Inflammatory macrophage treated with lipopolysaccharide for 4 hours (primary cell): ENCODE results near the gene MRFAP1L1.
A peak's percentile ranks its signal among the peaks of the same experiment; 100 is the strongest.
"Not testable (repeated sequence)": the region's sequence is repeated elsewhere in the genome, so short reads cannot be mapped to it uniquely, and the experiment has no call there.

Experiments used
- DNase-seq: peaks from one replicate; pipeline ENCODE4 v3.0.0-alpha.2; 2020

The MRFAP1L1 gene

GRCh38 chr4:6686104-6686787, 23.4 kb downstream of the MRFAP1L1 start:
- no peak for DNase-seq

GRCh38 chr4:6684656-6685055, 25.0 kb downstream of the MRFAP1L1 start:
- no peak for DNase-seq

- DNase-seq: no peak
Observed at GRCh38 chr4:6682862-6683590, 26.6 kb downstream of the MRFAP1L1 start.

GRCh38 chr4:6681191-6681590, 28.5 kb downstream of the MRFAP1L1 start:
- no peak for DNase-seq

GRCh38 chr4:6680372-6681034, 29.2 kb downstream of the MRFAP1L1 start:
- no peak for DNase-seq

- no peak for DNase-seq
Observed at GRCh38 chr4:6676722-6677558, 32.7 kb downstream of the MRFAP1L1 start.

GRCh38 chr4:6674500-6675149, 35.0 kb downstream of the MRFAP1L1 start:
- DNase-seq: no peak

- DNase-seq: peak; percentile 90
Observed at GRCh38 chr4:6673660-6674499, 35.8 kb downstream of the MRFAP1L1 start.

GRCh38 chr4:6673191-6673659, 36.4 kb downstream of the MRFAP1L1 start:
- DNase-seq: not testable (repeated sequence)

- DNase-seq: not testable (repeated sequence)
Observed at GRCh38 chr4:6672541-6673190, 37.0 kb downstream of the MRFAP1L1 start.

- no peak for DNase-seq
Observed at GRCh38 chr4:6672131-6672530, 37.5 kb downstream of the MRFAP1L1 start.

- no peak for DNase-seq
Observed at GRCh38 chr4:6671648-6672047, 38.0 kb downstream of the MRFAP1L1 start.

- no peak for DNase-seq
Observed at GRCh38 chr4:6668391-6668790, 41.3 kb downstream of the MRFAP1L1 start.

GRCh38 chr4:6665320-6665654, 44.4 kb downstream of the MRFAP1L1 start:
- no peak for DNase-seq

- no peak for DNase-seq
Observed at GRCh38 chr4:6663596-6664393, 45.9 kb downstream of the MRFAP1L1 start.

- DNase-seq: no peak
Observed at GRCh38 chr4:6662591-6662990, 47.1 kb downstream of the MRFAP1L1 start.

- DNase-seq: no peak
Observed at GRCh38 chr4:6660430-6660829, 49.2 kb downstream of the MRFAP1L1 start.

- no peak for DNase-seq
Observed at GRCh38 chr4:6659897-6660296, 49.8 kb downstream of the MRFAP1L1 start.

- DNase-seq: peak; percentile 26
Observed at GRCh38 chr4:6658597-6659075, 51.0 kb downstream of the MRFAP1L1 start.

GRCh38 chr4:6658209-6658595, 51.5 kb downstream of the MRFAP1L1 start:
- no peak for DNase-seq
